HG03378 (cell line): ENCODE results near the gene RC3H2.
"Not testable (repeated sequence)": the region's sequence is repeated elsewhere in the genome, so short reads cannot be mapped to it uniquely, and the experiment has no call there.

Source experiments
- ATAC-seq: cut with Tn5 transposase; IDR thresholded peaks from one replicate; pipeline ENCODE4 v1.9.1; 2021; ENCODE audit warnings: mild to moderate bottlenecking, moderate library complexity; ENCODE audit not compliant: unreplicated experiment

Gene RC3H2

GRCh38 chr9:122929796-122930354, 24.7 kb upstream of the RC3H2 start:
- ATAC-seq = no peak

- no peak for ATAC-seq
These were observed 18.8 kb upstream of the RC3H2 start for GRCh38 chr9:122923947-122924346.

GRCh38 chr9:122922713-122923112, 17.6 kb upstream of the RC3H2 start:
- ATAC-seq = no peak

GRCh38 chr9:122918310-122918709, 13.2 kb upstream of the RC3H2 start:
- no peak for ATAC-seq

GRCh38 chr9:122912964-122913673, 8.0 kb upstream of the RC3H2 start, which contains the start of gene ZBTB6:
Gene ZBTB6, minus strand, starts transcription at chr9:122913323. Its CDS starts 1,251 bp downstream, at chr9:122912072.
- ATAC-seq = peak; percentile 89

GRCh38 chr9:122912671-122912963, 7.5 kb upstream of the RC3H2 start:
- ATAC-seq = no peak

- not testable (repeated sequence) for ATAC-seq
These were observed 963 bp upstream of the RC3H2 start for GRCh38 chr9:122906122-122906521.

- peak; percentile 12 for ATAC-seq
These were observed 715 bp downstream of the RC3H2 start for GRCh38 chr9:122904466-122904822.

- ATAC-seq = no peak
These were observed 4.4 kb downstream of the RC3H2 start for GRCh38 chr9:122900791-122901190.

GRCh38 chr9:122897969-122898368, 7.2 kb downstream of the RC3H2 start:
- no peak for ATAC-seq

- no peak for ATAC-seq
These were observed 16.7 kb downstream of the RC3H2 start for GRCh38 chr9:122888480-122888879.

GRCh38 chr9:122883125-122883524, 22.0 kb downstream of the RC3H2 start:
- ATAC-seq = no peak

- no peak for ATAC-seq
These were observed 25.7 kb downstream of the RC3H2 start for GRCh38 chr9:122879443-122879842.

- no peak for ATAC-seq
These were observed 29.6 kb downstream of the RC3H2 start for GRCh38 chr9:122875523-122875922.

- not testable (repeated sequence) for ATAC-seq
These were observed 37.9 kb downstream of the RC3H2 start for GRCh38 chr9:122867276-122867675.

GRCh38 chr9:122866079-122866478, 39.1 kb downstream of the RC3H2 start:
- ATAC-seq = no peak

- no peak for ATAC-seq
These were observed 39.9 kb downstream of the RC3H2 start for GRCh38 chr9:122865300-122865699.

- ATAC-seq = no peak
These were observed 41.8 kb downstream of the RC3H2 start for GRCh38 chr9:122863407-122863806.

- no peak for ATAC-seq
These were observed 44.6 kb downstream of the RC3H2 start for GRCh38 chr9:122860319-122861142.

- ATAC-seq = no peak
These were observed 47.3 kb downstream of the RC3H2 start for GRCh38 chr9:122857815-122858214.

GRCh38 chr9:122852085-122852786, 52.9 kb downstream of the RC3H2 start:
- ATAC-seq = not testable (repeated sequence)
